Stimulated activated CD4-positive, alpha-beta T cell treated with anti-CD3 and anti-CD28 coated beads, Interleukin-2, amount 100 ng/mL, for 4 hours (primary cell): Measurements from ENCODE around the gene KICS2.
"Not testable (repeated sequence)": the region's sequence is repeated elsewhere in the genome, so short reads cannot be mapped to it uniquely, and the experiment has no call there.

ENCODE experiments used
- DNase-seq: peaks from one replicate; pipeline ENCODE4 v3.0.0-alpha.2; 2020; ENCODE audit warnings: low read depth

KICS2 gene

DNA sequence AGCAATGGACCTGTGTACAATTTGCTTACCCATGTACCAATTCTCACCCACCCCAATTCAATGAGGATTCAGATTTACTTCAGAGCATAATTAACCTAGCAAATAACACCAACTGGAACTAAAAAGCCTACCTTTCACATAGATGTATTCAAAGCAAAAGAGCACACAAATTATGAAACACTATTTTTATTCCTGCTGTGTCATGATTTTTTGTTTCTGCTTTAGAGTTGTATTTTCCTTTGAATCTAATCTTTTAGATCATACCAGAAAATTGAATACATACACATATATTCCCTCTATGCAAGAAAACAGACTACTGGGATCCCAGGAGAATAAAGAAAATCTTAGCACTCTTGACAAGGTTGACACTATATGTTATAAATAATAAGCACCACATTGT lies 5.9 kb downstream of the KICS2 start:
- DNase-seq = no peak

DNA sequence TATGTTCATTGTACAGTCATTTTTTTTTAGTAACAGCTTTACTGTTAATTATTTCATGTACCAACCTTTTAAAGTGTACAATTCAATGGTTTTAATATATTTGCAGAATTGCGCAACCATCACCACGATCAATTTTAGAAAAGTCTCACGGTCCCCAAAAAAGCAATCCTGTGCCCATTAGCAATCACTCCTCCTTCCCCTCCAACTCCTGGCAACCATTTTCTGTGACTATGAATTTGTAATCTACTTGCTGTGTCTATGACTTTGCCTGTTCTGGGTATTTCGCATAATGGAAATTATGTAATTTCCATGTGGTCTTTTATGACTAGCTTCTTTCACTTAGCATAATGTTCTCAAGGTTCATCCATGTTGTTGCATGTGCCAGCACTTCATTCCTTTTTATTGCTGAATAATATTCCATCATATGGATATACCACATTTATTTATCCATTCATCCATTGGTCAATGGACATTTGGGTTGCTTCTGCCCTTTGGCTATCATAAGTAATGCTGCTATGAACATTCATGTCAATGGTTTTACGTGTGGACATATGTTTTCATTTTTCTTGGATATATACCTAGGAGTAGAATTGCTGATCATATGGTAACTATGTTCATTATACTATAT lies 9.9 kb downstream of the KICS2 start:
- no peak for DNase-seq

DNA sequence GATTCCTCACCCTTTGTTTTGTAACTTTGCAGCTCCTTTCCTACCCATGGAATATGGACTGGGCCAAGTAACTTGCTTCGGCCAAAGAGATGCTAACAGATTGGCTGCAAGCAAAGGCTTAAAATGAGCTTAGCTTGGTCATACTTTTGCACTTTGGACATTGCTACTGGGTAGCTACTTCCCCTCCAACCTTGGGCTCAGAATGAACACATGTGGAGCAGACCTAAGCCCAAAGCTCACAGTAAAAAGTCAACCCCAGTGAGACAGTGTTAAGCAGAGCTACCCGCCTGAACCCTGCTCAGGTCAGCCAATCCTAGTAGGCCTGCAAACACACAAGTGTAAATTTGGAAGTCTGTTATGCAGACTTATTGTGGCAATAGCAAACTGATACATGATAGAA lies 14.6 kb downstream of the KICS2 start:
- DNase-seq = no peak

DNA sequence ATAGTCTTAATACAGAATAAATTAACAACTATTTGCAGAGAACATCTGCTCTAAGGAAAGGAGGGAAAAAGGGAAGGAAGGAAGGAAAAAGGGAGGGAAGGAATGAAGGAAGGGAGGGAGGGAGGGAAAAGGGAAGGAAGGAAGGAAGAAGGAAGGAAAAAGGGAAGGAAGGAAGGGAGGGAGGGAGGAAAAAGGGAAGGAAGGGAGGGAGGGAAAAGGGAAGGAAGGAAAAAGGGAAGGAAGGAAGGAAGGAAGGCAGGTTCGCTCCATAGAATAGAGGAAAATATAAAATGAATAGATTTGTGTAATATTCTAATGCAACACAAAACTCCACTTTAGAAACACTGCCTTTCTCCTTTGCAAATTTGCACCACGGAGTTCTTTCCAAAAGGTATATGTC lies 16.6 kb downstream of the KICS2 start:
- no peak for DNase-seq

DNA sequence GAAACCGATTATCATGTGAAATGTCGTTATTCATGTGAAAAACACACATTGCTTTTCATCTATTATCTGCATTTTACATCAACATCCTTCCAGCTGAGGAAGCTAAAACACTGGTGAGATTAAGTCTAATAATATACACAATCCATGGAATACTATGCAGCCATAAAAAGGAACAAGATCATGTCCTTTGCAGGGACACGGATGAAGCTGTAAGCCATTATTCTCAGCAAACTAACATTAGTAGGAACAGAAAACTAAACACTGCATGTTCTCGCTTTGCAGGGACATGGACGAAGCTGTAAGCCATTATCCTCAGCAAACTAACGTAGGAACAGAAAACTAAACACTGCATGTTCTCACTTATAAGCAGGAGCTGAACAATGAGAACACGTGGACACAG lies 18.3 kb downstream of the KICS2 start:
- DNase-seq = no peak

DNA sequence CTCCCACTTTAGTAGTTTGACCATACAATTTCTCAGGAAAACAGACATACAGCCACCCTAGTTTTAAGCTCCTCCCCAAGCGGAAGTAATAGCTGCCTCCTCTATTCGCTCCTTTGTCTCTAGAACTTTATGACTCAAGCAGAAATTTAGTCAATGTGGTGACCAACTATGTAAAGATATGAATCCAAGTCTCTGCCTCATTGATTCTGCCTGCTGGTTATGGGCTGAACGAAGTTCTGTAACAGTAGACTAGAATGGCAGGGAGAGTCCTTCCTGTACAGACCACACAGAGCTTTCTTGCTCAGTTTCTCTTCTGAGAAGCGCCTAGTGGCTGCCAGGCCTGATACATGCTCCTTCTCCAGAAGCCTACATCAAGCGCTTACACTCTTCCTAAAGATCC lies 19.1 kb downstream of the KICS2 start:
- no peak for DNase-seq

DNA sequence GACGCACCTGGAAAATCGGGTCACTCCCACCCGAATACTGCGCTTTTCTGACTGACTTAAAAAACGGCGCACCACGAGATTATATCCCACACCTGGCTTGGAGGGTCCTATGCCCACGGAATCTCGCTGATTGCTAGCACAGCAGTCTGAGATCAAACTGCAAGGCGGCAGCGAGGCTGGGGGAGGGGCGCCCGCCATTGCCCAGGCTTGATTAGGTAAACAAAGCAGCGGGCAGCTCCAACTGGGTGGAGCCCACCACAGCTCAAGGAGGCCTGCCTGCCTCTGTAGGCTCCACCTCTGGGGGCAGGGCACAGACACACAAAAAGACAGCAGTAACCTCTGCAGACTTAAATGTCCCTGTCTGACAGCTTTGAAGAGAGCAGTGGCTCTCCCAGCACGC lies 26.3 kb downstream of the KICS2 start:
- DNase-seq = not testable (repeated sequence)

DNA sequence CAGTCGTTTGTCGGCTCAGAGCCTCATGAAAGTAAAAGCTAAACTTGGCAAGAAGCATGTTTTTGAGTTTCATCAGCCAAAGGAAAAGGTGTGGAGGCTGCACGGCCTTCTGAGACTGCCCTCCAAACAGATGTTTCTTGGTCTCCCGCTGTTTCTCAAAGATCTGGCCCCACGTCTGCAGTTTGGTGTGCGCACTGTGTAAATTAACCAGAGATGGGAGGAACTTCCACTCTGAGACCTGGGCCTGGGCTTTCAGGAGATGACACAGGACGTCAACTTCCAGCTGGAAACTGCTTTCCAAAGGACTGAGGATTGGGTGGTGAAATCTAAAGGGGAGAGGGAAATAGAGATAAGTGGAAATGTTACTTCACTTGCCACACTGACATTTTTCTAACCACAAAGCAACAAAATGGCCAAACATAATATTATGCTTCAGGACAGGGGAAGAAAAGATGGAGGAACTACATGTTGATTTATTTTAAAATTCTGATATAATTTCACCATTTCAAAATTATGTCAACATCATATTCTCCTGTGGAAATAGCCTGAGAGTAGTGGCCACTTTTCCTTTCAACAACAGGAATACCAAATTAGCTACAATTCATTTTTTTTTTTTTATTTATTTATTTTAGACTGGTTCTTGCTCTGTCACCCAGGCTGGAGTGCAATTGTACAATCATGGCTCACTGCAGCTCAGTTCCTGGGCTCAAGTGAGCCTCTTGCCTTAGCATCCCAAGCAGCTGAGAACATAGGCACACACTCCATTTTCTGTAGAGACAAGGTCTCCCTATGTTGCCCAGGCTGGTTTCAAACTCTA lies 27.6 kb downstream of the KICS2 start:
- no peak for DNase-seq

DNA sequence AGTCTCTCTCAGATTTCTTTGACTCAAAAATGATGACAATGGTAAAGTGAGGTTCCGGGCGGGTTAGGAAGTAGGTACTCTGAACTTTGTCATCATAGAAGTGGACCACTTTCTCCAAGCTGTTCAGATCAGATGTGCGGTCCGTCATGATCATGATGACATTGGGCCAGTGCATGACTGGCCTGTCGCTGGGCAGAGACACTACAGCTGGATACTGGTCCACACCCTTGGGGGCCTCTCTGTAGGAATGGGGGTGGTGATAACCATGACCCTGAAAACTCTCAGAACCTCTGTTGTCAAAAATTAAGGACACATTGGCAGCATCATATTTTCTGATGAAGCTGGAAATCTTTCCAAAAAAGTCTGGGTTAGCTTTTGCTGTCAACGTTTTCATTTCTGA lies 28.2 kb downstream of the KICS2 start:
- DNase-seq = no peak

DNA sequence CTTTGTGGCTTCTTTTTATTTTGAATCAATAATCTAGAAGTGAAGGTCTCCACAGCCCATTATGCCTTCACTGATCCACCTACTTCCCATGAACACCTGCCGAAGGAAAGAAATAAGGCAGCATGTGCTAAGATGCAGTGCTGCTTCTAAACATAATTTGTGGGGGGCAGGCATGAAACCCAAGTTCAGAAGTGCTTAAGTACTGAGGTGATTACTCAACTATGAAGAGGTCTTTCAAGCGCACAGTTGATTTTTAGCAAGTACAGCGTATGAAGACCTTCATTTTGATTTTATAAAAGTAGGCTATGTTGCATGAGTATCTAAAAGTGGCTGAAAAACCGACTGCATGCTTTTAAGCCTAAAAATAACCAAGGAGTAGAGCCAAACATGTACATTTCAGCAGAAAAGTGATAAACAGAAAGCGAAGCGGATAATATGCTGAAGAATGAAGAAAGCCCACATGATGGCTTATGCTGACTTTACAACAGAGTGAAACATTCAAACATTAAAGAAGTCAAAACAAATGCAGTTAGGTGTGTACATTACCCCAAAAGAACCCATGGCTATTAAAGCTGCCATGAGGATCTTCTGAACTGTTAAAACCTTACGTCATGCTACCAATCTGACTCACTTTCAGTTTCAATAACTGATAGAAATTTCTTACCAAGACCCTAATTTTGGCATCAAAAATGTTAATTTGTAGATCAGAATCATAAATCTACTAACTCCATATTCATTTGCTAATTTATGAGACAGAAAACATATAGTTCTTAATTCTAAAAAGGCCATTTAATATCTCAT lies 29.3 kb downstream of the KICS2 start:
- no peak for DNase-seq

DNA sequence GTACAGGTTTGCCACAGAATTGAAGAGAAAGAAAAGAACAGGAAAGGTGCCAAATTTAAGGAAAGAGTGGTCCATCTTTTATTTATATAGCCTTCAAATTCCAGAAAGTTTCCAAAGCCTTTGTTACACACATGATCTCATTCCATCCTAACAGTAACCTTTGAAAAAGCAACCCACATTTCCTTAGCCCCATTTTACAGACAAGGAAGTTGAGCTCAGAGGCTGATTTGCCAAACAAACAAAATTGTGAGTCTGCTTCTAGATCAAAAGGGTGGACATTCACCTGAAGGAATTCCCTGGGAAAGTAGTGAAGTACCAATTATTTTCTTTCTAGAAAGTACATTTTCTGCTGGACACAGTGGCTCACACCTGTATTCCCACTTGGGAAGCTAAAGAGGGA lies 32.0 kb downstream of the KICS2 start:
- no peak for DNase-seq

DNA sequence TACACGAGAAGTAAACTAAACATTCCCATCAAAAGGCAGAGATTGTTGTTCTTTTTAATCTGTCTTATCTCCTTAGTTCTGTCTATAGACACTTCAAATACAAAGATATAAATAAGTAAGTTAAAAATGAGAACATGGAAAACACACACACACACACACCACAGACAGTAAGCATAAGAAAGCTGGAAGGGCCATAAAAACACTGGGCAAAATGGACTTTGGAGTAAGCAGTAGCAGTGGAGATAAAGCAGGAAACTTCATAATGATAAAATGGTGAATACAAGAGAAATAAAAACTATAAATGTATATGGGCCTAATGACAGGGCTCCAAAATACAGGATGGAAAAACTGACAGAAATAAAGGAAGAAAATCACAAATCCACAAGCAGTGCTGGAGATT lies 32.6 kb downstream of the KICS2 start:
- DNase-seq = no peak

DNA sequence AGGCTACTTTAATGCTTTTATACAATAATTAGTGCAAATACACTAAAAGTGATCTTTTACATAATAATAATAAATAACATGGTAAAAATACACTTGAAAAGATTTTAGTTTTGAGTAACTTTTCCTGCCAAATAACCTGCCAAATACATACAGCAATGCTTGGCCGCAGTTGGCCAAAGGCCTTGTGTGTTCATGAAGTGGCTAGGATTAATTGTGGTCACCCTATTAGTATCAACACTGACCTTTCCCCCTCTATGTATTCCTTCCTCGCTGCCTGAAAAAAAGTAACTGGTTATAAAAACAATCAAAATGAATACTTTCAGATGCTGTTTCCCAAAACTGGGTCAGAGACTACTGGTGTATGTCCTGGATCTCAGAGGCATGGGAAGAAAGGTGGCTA lies 34.3 kb downstream of the KICS2 start:
- no peak for DNase-seq

DNA sequence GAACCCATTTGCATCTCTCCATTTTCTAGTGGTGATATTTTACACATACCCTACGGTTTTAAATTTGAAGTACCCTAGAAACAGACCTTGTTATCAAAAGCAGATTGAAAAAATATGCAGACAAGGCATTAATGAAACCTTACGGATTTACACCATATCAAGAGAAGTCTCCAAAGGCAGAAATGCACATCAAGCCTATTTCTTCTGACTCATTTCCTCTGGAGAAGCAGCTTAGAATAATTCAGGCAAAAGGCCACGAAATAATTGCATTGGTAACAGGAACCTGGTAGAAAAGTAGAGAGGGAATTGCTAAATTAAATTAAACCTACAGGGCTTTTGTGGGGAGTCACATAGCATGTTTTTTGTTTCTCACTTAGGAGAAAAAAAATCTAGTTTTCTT lies 34.7 kb downstream of the KICS2 start:
- no peak for DNase-seq

DNA sequence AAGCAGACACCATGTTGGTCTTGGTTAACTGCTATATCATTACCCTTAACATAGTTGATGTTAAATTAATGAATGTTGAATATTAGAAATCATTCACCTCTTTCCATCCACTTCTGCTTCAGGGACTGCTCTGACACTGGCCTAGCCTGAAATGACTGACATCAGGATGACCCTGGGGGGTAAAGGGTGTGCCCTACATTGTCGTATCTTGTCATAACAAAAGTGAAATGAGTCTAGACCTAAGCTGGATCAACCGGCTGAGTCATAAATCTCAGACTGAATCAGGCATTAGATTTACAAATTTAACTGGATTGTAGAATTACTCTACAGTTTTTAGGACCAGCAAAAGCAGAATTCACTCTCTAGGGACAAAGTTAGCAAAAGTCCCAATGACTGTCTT lies 35.3 kb downstream of the KICS2 start:
- no peak for DNase-seq

DNA sequence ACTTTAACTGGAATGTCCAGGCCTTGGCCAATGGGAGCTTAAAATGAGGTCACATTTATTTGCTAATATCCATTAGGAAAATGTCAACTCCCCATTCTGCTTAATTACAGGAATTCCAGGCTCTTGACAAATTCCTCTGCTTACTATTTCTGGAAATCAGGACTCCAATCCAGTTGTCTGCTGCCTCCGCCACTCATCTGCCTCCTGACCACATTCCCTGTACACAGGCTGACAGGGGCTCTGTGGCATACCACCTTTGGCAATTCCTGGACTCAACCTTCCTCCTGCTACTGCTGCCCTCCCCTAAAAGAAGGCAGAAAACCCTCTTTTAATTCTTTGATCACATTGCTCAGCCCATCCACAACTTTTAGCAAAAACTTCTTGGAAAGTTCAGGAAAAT lies 37.9 kb downstream of the KICS2 start:
- DNase-seq = no peak

DNA sequence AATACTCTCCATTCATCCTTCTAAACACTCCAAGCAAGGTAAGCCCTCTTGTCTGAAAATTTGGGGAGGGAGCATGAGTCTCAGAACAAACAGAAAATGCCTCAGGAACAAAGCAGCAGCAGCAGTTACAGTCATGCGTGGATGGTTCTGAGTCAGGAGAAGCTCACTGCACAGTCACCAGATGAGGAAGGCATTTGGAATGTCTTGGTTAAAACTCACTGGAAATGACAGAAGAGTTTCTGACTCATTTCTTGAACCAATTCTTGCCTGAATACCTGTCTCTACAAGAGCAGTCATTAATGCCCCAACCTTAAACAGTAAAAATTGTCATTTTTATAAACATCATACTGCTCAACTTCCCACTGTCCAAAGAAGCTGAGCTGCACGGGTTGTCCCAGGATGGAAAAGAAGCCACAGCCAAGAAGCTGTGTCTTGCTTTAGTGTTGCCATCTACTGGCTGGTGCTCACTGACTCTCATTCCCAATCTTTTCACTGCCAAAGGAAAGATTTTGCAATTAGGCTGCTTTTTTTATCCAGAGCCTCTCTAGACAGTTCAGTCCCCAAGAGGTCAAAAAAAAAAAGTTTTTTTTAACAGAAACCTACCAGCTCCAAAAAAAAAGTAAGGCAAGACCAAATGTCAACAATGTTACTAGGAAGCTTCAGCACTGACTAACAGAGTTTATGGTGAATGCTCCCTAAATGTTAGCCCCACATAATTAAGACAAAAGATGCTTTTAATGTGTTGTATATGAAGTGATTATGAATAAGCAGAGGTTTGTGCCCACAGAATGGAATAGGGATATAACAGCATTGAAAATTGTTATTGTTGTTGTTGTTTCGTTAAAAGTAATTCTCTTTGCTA lies 40.4 kb downstream of the KICS2 start:
- DNase-seq = no peak

DNA sequence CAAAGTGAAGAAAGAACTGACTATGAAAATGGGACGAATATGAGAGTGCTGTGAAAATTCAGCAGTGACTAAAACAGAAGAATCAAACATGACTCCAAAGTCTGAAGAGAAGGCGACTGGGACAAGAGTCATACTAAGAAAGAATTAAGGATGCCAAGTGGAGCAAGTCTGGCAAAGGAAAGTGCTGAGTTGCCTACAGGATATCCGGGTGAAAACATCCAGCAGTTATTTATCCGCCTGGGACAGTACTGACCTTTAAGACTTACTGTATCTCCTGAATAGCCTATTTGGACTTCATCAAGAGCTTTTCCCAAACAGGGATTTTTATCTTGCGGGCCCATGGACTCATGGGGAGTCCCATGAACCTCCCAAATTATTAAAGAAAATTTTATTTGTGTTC lies 41.1 kb downstream of the KICS2 start:
- DNase-seq = no peak

DNA sequence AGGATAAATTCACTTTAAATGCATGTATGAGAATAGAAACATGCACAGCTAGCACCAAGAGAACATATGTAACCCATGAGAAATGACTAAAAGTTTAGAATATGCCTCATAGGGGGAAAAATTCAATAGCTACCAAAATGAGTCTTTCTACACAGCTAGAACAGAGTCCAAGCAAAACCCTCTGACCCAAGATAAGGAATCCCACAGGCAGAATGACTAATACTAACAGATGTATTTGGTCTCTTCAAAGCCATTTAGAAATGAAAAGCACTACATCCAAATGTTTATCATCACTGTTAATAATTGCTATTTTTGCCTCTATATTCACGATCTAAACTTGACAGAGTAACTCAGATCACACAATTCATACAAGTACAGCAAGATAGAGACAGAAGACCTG lies 44.0 kb downstream of the KICS2 start:
- DNase-seq = no peak

DNA sequence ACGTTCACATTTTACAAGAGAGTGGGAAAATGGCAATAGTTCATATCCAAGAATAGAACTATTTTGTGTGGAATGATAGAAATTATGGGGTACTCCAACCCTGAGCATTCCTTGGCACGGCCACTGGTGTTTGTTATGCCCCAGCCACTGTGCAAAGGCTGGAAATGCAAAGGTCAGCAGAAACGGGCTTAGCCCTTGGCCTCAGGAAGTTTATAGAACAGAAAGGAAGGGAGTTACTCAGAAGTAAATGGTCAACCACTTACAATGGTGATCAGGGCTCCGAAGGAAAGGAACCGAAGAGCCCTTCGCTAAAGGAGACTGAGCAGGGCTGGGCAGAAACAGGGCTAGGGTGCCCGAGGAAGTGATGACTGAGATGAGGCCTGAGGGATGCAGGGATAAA lies 45.1 kb downstream of the KICS2 start:
- no peak for DNase-seq

DNA sequence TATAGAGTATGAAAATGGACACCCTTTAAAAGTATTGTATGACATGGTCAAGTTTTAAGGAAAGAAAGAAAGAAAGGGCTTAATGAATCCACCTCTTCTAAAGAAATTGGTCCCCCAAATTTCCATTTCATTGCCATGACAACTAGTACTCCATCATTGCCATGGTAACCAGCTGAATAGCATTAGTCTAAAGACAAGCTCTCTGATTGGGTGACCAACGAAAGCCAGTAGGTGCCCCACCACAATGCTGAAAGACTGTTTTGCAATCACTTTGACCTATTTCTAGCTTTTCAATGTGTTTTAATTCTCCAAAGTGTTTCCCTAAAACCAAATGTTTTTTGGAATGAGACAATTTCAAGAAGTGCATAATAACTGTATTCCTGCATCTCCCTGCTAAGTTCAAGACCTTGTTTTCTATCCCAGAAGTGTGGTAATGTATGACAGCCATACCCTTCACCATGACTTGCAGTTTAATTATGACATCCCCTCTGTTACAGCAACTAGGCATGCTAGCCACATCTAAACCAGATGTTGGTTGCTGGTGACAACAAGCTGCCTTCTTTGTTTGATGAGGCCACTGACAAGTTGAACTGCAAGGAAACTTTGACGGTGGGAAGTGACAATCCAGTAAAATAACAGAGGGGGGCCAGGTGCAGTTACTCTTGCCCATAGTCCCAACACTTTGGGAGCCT lies 46.7 kb downstream of the KICS2 start:
- no peak for DNase-seq

DNA sequence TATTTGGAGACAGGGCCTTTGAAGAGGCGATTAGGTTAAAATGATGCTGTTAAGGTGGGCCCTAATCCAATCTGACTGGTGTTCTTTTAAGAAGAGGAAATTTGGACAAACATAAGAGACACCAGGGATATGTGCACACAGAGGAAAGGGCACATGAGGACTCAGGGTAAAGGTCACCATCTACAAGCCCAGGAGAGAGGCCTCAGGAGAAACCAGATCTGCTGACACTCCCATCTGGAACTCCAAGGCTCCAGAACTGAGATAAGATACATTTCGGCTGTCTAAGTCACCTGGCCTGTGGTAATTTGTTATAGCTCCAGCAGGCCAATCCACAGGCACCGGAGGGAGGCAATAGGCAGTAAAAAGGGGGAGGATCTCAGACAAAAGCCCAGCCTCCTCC lies 48.6 kb downstream of the KICS2 start:
- DNase-seq = no peak
